HCT116 (cell line): ENCODE results near the gene CORO2B. TPM values are rescaled to one million over a fixed set of nuclear protein-coding genes. Genes with fewer than 3 reads are reported as not detected.

Experiments
- ATAC-seq: fragments of 200-7000 bp; cut with Tn5 transposase; 2 replicates; pipeline ENCODE4 v1.9.1; 2020; ENCODE audit warnings: mild to moderate bottlenecking, moderate library complexity
- BruUV-seq: library from RNA; stranded (reverse); fragments of 400-500 nt; replicated peaks from 2 replicates; lab custom pipeline; 2021; lab: Mats Ljungman, UMichigan
- CTCF ChIA-PET: fragments of 300-600 bp; sonication (Branson Sonifier 250); formaldehyde crosslinking; loops from one replicate; lab custom pipeline; 2021; ENCODE audit warnings: antibody characterized with exemption; lab: Charles Lee
- POLR2A ChIA-PET: fragments of 300-600, 350-600 bp; sonication (Branson Sonifier 250); formaldehyde crosslinking; loops from one replicate; lab custom pipeline; 2021; ENCODE audit warnings: antibody characterized with exemption; lab: Charles Lee
- RAD21 ChIA-PET, 2 experiments: fragments of 300-600 bp; sonication (Branson Sonifier 250); formaldehyde crosslinking; loops; one replicate each; lab custom pipeline; 2023; ENCODE audit warnings: low total read pairs in 2 of 2; ENCODE audit not compliant: uncharacterized antibody in 2 of 2, unreplicated experiment in 2 of 2, low non-redundant PET in 1 of 2; lab: Charles Lee
- DNase-seq: peaks from one replicate; pipeline ENCODE4 v3.0.0-alpha.2; 2010; ENCODE audit warnings: low read depth, low spot score
- H2AFZ ChIP-seq: fragments of 200-600 bp; shearing (Covaris generic), sonication (generic); 2 replicates; pipeline ENCODE4 v1.6.1; 2017; ENCODE audit warnings: low read depth, mixed run types, mixed read lengths, antibody characterized with exemption, low read length; ENCODE audit not compliant: poor library complexity, severe bottlenecking
- H3K27ac ChIP-seq: 2 replicates; pipeline ENCODE4 v1.5.1; 2012; ENCODE audit warnings: low read depth, low read length
- H3K27me3 ChIP-seq: fragments of 200-600 bp; sonication (generic); 2 replicates; pipeline ENCODE4 v1.6.1; 2016; ENCODE audit warnings: mixed run types, low read length, mixed read lengths; ENCODE audit not compliant: insufficient read depth
- H3K36me3 ChIP-seq, 2 experiments: fragments of 200-500 bp in 1 of 2; fragments of 200-600 bp in 1 of 2; sonication (Bioruptor generic) in 1 of 2; sonication (generic) in 1 of 2; 2 replicates each; pipeline versions ENCODE4 v1.5.1 to v1.6.1; 2014 to 2016; ENCODE audit warnings: low read length in 2 of 2, inconsistent platforms in 1 of 2, mixed read lengths in 1 of 2, mixed run types in 1 of 2; ENCODE audit not compliant: insufficient read depth in 2 of 2, control insufficient read depth in 1 of 2
- H3K4me1 ChIP-seq, 2 experiments: fragments of 200-600 bp in 1 of 2; sonication (generic) in 1 of 2; 2 replicates each; pipeline versions ENCODE4 v1.5.1 to v1.6.1; 2012 to 2017; ENCODE audit warnings: low read length in 2 of 2, inconsistent platforms in 1 of 2, mild to moderate bottlenecking in 1 of 2, mixed read lengths in 1 of 2, mixed run types in 1 of 2, moderate library complexity in 1 of 2; ENCODE audit not compliant: insufficient read depth in 2 of 2, control insufficient read depth in 1 of 2
- H3K4me2 ChIP-seq: fragments of 200-600 bp; sonication (generic); 2 replicates; pipeline ENCODE4 v1.6.1; 2017; ENCODE audit warnings: mixed run types, low read length, mixed read lengths
- H3K4me3 ChIP-seq, 2 experiments: fragments of 200-600 bp in 1 of 2; sonication (generic) in 1 of 2; replicated peaks in 1 of 2; 2 replicates each; pipeline ENCODE4 v1.5.1; 2011 to 2016; ENCODE audit warnings: low read length in 2 of 2, control low read depth in 1 of 2, low read depth in 1 of 2, mild to moderate bottlenecking in 1 of 2, mixed read lengths in 1 of 2, mixed run types in 1 of 2
- H3K79me2 ChIP-seq: fragments of 200-600 bp; sonication (generic); 2 replicates; pipeline ENCODE4 v1.6.1; 2017; ENCODE audit warnings: mild to moderate bottlenecking, mixed run types, low read length, moderate library complexity, mixed read lengths; ENCODE audit not compliant: insufficient read depth
- H3K9ac ChIP-seq: fragments of 200-600 bp; sonication (generic); 2 replicates; pipeline ENCODE4 v1.6.1; 2016; ENCODE audit warnings: low read length, mixed read lengths
- H3K9me2 ChIP-seq: fragments of 200-600 bp; sonication (generic), shearing (Covaris generic); 2 replicates; pipeline ENCODE4 v1.6.1; 2017; ENCODE audit warnings: mixed run types, mild to moderate bottlenecking, moderate library complexity; ENCODE audit not compliant: insufficient read depth
- H3K9me3 ChIP-seq, 2 experiments: fragments of 200-500 bp in 1 of 2; fragments of 200-600 bp in 1 of 2; sonication (Bioruptor generic) in 1 of 2; sonication (generic) in 1 of 2; 2 replicates each; pipeline ENCODE4 v1.6.1; 2014 to 2017; ENCODE audit warnings: low read length in 2 of 2, mixed read lengths in 2 of 2, inconsistent platforms in 1 of 2, low read depth in 1 of 2, mild to moderate bottlenecking in 1 of 2, mixed run types in 1 of 2, moderate library complexity in 1 of 2; ENCODE audit not compliant: control insufficient read depth in 1 of 2, insufficient read depth in 1 of 2
- H4K20me1 ChIP-seq: fragments of 200-600 bp; sonication (generic), shearing (Covaris generic); 2 replicates; pipeline ENCODE4 v1.6.1; 2017; ENCODE audit warnings: mixed run types, mild to moderate bottlenecking, moderate library complexity; ENCODE audit not compliant: insufficient read depth
- CTCF ChIP-seq, 3 experiments: fragments of 200-600 bp in 1 of 3; sonication (generic) in 1 of 3; IDR thresholded peaks in 2 of 3; conservative IDR thresholded peaks in 1 of 3; 2 replicates each; pipeline ENCODE4 v1.5.1; 2012 to 2017; ENCODE audit warnings: low read depth in 2 of 3, low read length in 2 of 3, antibody characterized with exemption in 1 of 3, borderline replicate concordance in 1 of 3, control low read depth in 1 of 3, mild to moderate bottlenecking in 1 of 3, mixed read lengths in 1 of 3, mixed run types in 1 of 3, moderate library complexity in 1 of 3; ENCODE audit not compliant: insufficient read depth in 1 of 3
- EGR1 ChIP-seq: IDR thresholded peaks from 2 replicates; pipeline ENCODE4 v1.6.1; 2012; ENCODE audit warnings: low read depth
- EZH2phosphoT487 ChIP-seq: fragments of 200-600 bp; IDR thresholded peaks from 2 replicates; pipeline ENCODE4 v1.6.1; 2018; ENCODE audit warnings: antibody characterized with exemption, borderline replicate concordance
- FOSL1 ChIP-seq: IDR thresholded peaks from 2 replicates; pipeline ENCODE4 v1.6.1; 2012; ENCODE audit warnings: low read depth
- MAX ChIP-seq: IDR thresholded peaks from 2 replicates; pipeline ENCODE4 v1.6.1; 2012
- RAD21 ChIP-seq: IDR thresholded peaks from 2 replicates; pipeline ENCODE4 v1.6.1; 2012; ENCODE audit warnings: low read depth, mild to moderate bottlenecking
- REST ChIP-seq: IDR thresholded peaks from 2 replicates; pipeline ENCODE4 v1.6.1; 2012; ENCODE audit warnings: low read depth
- SP1 ChIP-seq: IDR thresholded peaks from 2 replicates; pipeline ENCODE4 v1.6.1; 2012; ENCODE audit warnings: low read depth
- ZNF274 ChIP-seq: fragments of 200-500 bp; sonication (Bioruptor generic); IDR thresholded peaks from 2 replicates; pipeline ENCODE4 v1.6.1; 2014; ENCODE audit warnings: mild to moderate bottlenecking, low read depth, low read length, inconsistent platforms
- intact Hi-C: fragments of 100-400 bp; cut with micrococcal nuclease; formaldehyde crosslinking; loops from 2 replicates; pipeline ENCODE4 v1.10.0; 2022
- total RNA-seq: library from RNA; stranded (reverse); gene quantifications from one replicate; pipeline ENCODE4 v1.2.1, GENCODE V29; 2021; ENCODE audit not compliant: unreplicated experiment

CORO2B gene
- total RNA-seq, 1 experiment from 2014 or later, result 2.8 TPM

- no peaks in the 10 kb centered on the region for H3K79me2 ChIP-seq
- intact Hi-C loops, result no loop called here
- CTCF ChIA-PET, result no interaction called here
These were observed 17.0 kb downstream of the CORO2B start for GRCh38 chr15:68595761-68596160.

More at GRCh38 chr15:68595761-68596160, 17.0 kb downstream of the CORO2B start:
- H3K9ac ChIP-seq, result no peak overlapping the region
- no peak for DNase-seq
- H3K4me2 ChIP-seq, result no peak overlapping the region
- no peaks in the 10 kb centered on the region for H4K20me1 ChIP-seq
- no peaks in the 10 kb centered on the region for H3K27me3 ChIP-seq
- ChIA-PET RAD21 (no interaction called here), POLR2A (no interaction called here)
- BruUV-seq, result no TSS peak
- H3K9me3 ChIP-seq, result no peaks in the 10 kb centered on the region
- TF ChIP-seq EGR1 (no peak), EZH2phosphoT487 (no peak), SP1 (no peak), ZNF274 (no peak), FOSL1 (no peak), MAX (no peak), CTCF (IDR thresholded peaks at IDR 0.05 in 2 of 3, conservative IDR thresholded peaks at IDR 0.05 in 1 of 3; ENCODE audit: borderline replicate concordance in 1 of 3, insufficient read depth in 1 of 3, low read depth in 2 of 3, low read length in 2 of 3) (no peak), RAD21 (no peak), REST (no peak)
- no peak overlapping the region for H3K4me3 ChIP-seq
- no peaks in the 10 kb centered on the region; a peak in 1 of 4 replicates for H3K4me1 ChIP-seq
- ATAC-seq, result no peak
- H2AFZ ChIP-seq, result no peak overlapping the region
- H3K27ac ChIP-seq, result no peak overlapping the region
- no peaks in the 10 kb centered on the region for H3K9me2 ChIP-seq
- no peaks in the 10 kb centered on the region for H3K36me3 ChIP-seq
